Measurements from ENCODE around the gene TSPEAR. TPM values are rescaled to one million over a fixed set of nuclear protein-coding genes. Genes with fewer than 3 reads are reported as not detected.

Gene TSPEAR
- total RNA-seq, 1 donor from 2014 or later = not detected

DNA sequence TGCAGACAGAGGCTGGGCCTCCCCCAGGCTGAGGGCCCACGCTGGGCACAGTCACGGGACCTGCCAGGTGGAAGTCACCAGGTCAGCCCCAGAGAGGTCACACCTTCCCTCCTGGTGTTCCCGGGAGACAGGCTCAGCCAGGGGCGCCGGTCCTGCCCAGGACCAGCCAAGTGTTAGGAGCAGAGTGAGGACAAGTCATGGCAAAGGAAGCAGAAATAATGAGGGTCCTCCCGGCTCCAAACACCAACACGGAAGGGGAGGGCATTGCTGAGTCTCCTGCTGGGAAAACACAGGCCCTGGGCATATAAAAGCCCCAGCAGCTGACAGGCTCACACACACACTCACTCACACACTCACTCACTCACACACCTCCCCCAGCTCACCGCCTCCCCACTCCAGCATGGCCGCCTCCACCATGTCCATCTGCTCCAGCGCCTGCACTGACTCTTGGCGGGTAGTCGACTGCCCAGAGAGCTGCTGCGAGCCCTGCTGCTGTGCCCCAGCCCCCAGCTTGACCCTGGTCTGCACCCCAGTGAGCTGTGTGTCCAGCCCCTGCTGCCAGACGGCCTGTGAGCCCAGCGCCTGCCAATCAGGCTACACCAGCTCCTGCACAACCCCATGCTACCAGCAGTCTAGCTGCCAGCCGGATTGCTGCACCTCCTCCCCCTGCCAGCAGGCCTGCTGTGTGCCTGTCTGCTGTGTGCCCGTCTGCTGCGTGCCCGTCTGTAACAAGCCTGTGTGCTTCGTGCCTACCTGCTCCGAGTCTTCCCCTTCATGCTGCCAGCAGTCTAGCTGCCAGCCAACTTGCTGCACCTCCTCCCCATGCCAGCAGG lies 74.1 kb downstream of the TSPEAR start, which contains the start of gene KRTAP10-10:
Gene KRTAP10-10, plus strand, starts transcription at position 339 of the 833 bp plus-strand sequence. Its CDS starts 62 bp downstream, at position 401.
- Mint-ChIP-seq H3K27ac (ENCODE audit: unreplicated experiment) (peak within 1 kb of the TSS; percentile 67), H3K9me3 (ENCODE audit: unreplicated experiment) (peaks cover 11% of the 10 kb centered on the region)
- peak; percentile 38 for DNase-seq

GRCh38 chr21:44636209-44637017 lies 75.0 kb downstream of the TSPEAR start:
- Mint-ChIP-seq H3K36me3 (ENCODE audit: unreplicated experiment) (peaks cover 30% of the 10 kb centered on the region), H3K9me3 (ENCODE audit: unreplicated experiment) (peaks cover 13% of the 10 kb centered on the region), H3K4me3 (ENCODE audit: unreplicated experiment) (no peak overlapping the region), H3K27me3 (ENCODE audit: unreplicated experiment) (no peaks in the 10 kb centered on the region), H3K27ac (ENCODE audit: unreplicated experiment) (no peak overlapping the region), H3K4me1 (ENCODE audit: low read depth, unreplicated experiment) (peaks cover 3% of the 10 kb centered on the region)
- TF ChIP-seq, protein P1, sequence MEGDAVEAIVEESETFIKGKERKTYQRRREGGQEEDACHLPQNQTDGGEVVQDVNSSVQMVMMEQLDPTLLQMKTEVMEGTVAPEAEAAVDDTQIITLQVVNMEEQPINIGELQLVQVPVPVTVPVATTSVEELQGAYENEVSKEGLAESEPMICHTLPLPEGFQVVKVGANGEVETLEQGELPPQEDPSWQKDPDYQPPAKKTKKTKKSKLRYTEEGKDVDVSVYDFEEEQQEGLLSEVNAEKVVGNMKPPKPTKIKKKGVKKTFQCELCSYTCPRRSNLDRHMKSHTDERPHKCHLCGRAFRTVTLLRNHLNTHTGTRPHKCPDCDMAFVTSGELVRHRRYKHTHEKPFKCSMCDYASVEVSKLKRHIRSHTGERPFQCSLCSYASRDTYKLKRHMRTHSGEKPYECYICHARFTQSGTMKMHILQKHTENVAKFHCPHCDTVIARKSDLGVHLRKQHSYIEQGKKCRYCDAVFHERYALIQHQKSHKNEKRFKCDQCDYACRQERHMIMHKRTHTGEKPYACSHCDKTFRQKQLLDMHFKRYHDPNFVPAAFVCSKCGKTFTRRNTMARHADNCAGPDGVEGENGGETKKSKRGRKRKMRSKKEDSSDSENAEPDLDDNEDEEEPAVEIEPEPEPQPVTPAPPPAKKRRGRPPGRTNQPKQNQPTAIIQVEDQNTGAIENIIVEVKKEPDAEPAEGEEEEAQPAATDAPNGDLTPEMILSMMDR (IDR thresholded peaks at IDR 0.05; ENCODE audit: partially characterized antibody, unreplicated experiment) = no peak
- no peak for DNase-seq

More for the DNA sequence above, 74.1 kb downstream of the TSPEAR start, which contains the start of gene KRTAP10-10:
- H3K4me3 Mint-ChIP-seq (ENCODE audit: unreplicated experiment) = peak within 1 kb of the TSS; percentile 64
- H3K4me1 Mint-ChIP-seq (ENCODE audit: low read depth, unreplicated experiment) = peaks cover 3% of the 10 kb centered on the region
- TF ChIP-seq, protein P1 (IDR thresholded peaks at IDR 0.05; ENCODE audit: partially characterized antibody, unreplicated experiment) = no peak
- peaks cover 22% of the 10 kb centered on the region for H3K36me3 Mint-ChIP-seq (ENCODE audit: unreplicated experiment)
- H3K27me3 Mint-ChIP-seq (ENCODE audit: unreplicated experiment) = no peaks in the 10 kb centered on the region

DNA sequence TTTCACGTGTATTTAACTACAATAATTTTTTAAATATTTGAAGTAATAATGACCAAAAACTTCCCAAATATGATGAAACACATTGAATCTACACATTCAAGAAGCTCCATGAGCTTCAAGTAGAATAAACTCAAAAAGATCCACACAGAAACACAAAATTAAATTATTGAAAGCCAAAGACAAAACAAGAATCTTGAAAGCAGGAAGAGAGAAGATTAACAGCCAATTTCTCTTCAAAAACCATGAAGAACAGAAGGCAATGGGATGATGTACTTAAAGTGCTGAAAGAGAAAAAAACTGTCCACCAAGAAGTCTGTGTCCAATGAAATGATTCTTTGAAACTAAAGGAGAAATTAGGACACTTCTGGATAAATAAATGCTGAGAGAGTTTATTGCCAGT lies 79.3 kb downstream of the TSPEAR start:
- peaks cover 35% of the 10 kb centered on the region for H3K36me3 Mint-ChIP-seq (ENCODE audit: unreplicated experiment)
- H3K27me3 Mint-ChIP-seq (ENCODE audit: unreplicated experiment) = peaks cover 3% of the 10 kb centered on the region

GRCh38 chr21:44630440-44630839 lies 80.9 kb downstream of the TSPEAR start:
- Mint-ChIP-seq H3K9me3 (ENCODE audit: unreplicated experiment) (peaks cover 15% of the 10 kb centered on the region), H3K36me3 (ENCODE audit: unreplicated experiment) (peaks cover 35% of the 10 kb centered on the region), H3K4me1 (ENCODE audit: low read depth, unreplicated experiment) (peaks cover 2% of the 10 kb centered on the region), H3K27me3 (ENCODE audit: unreplicated experiment) (peaks cover 3% of the 10 kb centered on the region), H3K27ac (ENCODE audit: unreplicated experiment) (no peak overlapping the region), H3K4me3 (ENCODE audit: unreplicated experiment) (no peak overlapping the region)
- DNase-seq = no peak
- TF ChIP-seq, protein P1 (IDR thresholded peaks at IDR 0.05; ENCODE audit: partially characterized antibody, unreplicated experiment) = no peak

More for the DNA sequence above, 79.3 kb downstream of the TSPEAR start:
- Mint-ChIP-seq H3K9me3 (ENCODE audit: unreplicated experiment) (peaks cover 15% of the 10 kb centered on the region), H3K27ac (ENCODE audit: unreplicated experiment) (no peak overlapping the region), H3K4me3 (ENCODE audit: unreplicated experiment) (no peak overlapping the region), H3K4me1 (ENCODE audit: low read depth, unreplicated experiment) (peaks cover 2% of the 10 kb centered on the region)
- TF ChIP-seq, protein P1 (IDR thresholded peaks at IDR 0.05; ENCODE audit: partially characterized antibody, unreplicated experiment) = no peak
- DNase-seq = no peak
